SK-N-SH treated with all-trans-retinoic acid at 6 μM for 48 hours (cell line): ENCODE measurements around the gene PACS1.

Experiments
- ATAC-seq: fragments of 200-7000 bp; cut with Tn5 transposase; 3 replicates; pipeline ENCODE4 v1.9.1; 2020; ENCODE audit warnings: mild to moderate bottlenecking, moderate library complexity
- ARNTL ChIP-seq: fragments of 450-650 bp; formaldehyde crosslinking; IDR thresholded peaks from 2 replicates; pipeline ENCODE4 v1.5.0; 2020; ENCODE audit warnings: low read depth, mild to moderate bottlenecking, moderate library complexity, borderline replicate concordance
- BACH2 ChIP-seq: fragments of 250-450 bp; sonication (Bioruptor Pico); IDR thresholded peaks from 2 replicates; pipeline ENCODE4 v1.9.0; 2021; ENCODE audit warnings: mild to moderate bottlenecking, borderline replicate concordance
- CREB5 ChIP-seq: fragments of 250-450 bp; sonication (Bioruptor Pico); IDR thresholded peaks from 2 replicates; pipeline ENCODE4 v1.5.1; 2020; ENCODE audit warnings: low read depth, mild to moderate bottlenecking, moderate library complexity
- CSDC2 ChIP-seq: fragments of 250-450 bp; sonication (Bioruptor Pico); IDR thresholded peaks from 2 replicates; pipeline ENCODE4 v1.5.0; 2020; ENCODE audit warnings: mild to moderate bottlenecking, moderate library complexity
- CSRNP3 ChIP-seq: fragments of 250-450 bp; sonication (Bioruptor Pico); IDR thresholded peaks from 2 replicates; pipeline ENCODE4 v1.5.1; 2021; ENCODE audit warnings: mild to moderate bottlenecking, moderate library complexity
- ESRRG ChIP-seq: fragments of 250-450 bp; sonication (Bioruptor Pico); IDR thresholded peaks from 2 replicates; pipeline ENCODE4 v1.6.1; 2021; ENCODE audit warnings: mild to moderate bottlenecking
- GLIS3 ChIP-seq: fragments of 250-450 bp; sonication (Bioruptor Pico); IDR thresholded peaks from 2 replicates; pipeline ENCODE4 v1.5.0; 2020; ENCODE audit warnings: mild to moderate bottlenecking, moderate library complexity
- OSR1 ChIP-seq: fragments of 250-450 bp; sonication (Bioruptor Pico); IDR thresholded peaks from 2 replicates; pipeline ENCODE4 v1.8.0; 2022; ENCODE audit warnings: moderate library complexity, mild to moderate bottlenecking, inconsistent platforms
- PATZ1 ChIP-seq: fragments of 250-450 bp; sonication (Bioruptor Pico); IDR thresholded peaks from 2 replicates; pipeline ENCODE4 v1.8.0; 2020; ENCODE audit warnings: mild to moderate bottlenecking, moderate library complexity, borderline replicate concordance
- POU6F1 ChIP-seq: fragments of 250-450 bp; sonication (Bioruptor Pico); IDR thresholded peaks from 2 replicates; pipeline ENCODE4 v1.8.0; 2021; ENCODE audit warnings: low read depth, mild to moderate bottlenecking, moderate library complexity, borderline replicate concordance
- PPARA ChIP-seq: fragments of 250-450 bp; sonication (Bioruptor Pico); IDR thresholded peaks from 2 replicates; pipeline ENCODE4 v1.5.0; 2020; ENCODE audit warnings: mild to moderate bottlenecking, borderline replicate concordance
- RARB ChIP-seq: fragments of 250-450 bp; sonication (Bioruptor Pico); IDR thresholded peaks from 2 replicates; pipeline ENCODE4 v1.8.0; 2021; ENCODE audit warnings: mild to moderate bottlenecking, moderate library complexity
- SNAI2 ChIP-seq: fragments of 250-450 bp; sonication (Bioruptor Pico); IDR thresholded peaks from 2 replicates; pipeline ENCODE4 v1.5.0; 2020; ENCODE audit warnings: mild to moderate bottlenecking, moderate library complexity
- TCF4 ChIP-seq: fragments of 250-450 bp; sonication (Bioruptor Pico); IDR thresholded peaks from 2 replicates; pipeline ENCODE4 v1.8.0; 2021; ENCODE audit warnings: mild to moderate bottlenecking, moderate library complexity, borderline replicate concordance
- TOX ChIP-seq: fragments of 250-450 bp; sonication (Bioruptor Pico); IDR thresholded peaks from 2 replicates; pipeline ENCODE4 v1.8.0; 2021; ENCODE audit warnings: mild to moderate bottlenecking, moderate library complexity, borderline replicate concordance
- TSHZ2 ChIP-seq: fragments of 250-450 bp; sonication (Bioruptor Pico); IDR thresholded peaks from 2 replicates; pipeline ENCODE4 v1.5.0; 2020; ENCODE audit warnings: mild to moderate bottlenecking, moderate library complexity
- ZC3H10 ChIP-seq: fragments of 250-450 bp; sonication (Bioruptor Pico); IDR thresholded peaks from 2 replicates; pipeline ENCODE4 v1.5.1; 2021; ENCODE audit warnings: mild to moderate bottlenecking, moderate library complexity
- ZFP30 ChIP-seq: fragments of 450-650 bp; formaldehyde crosslinking; IDR thresholded peaks from 2 replicates; pipeline ENCODE4 v1.5.0; 2022; ENCODE audit warnings: mild to moderate bottlenecking, moderate library complexity
- ZNF565 ChIP-seq: fragments of 450-650 bp; formaldehyde crosslinking; conservative IDR thresholded peaks from 2 replicates; pipeline ENCODE4 v1.5.0; 2020; ENCODE audit warnings: low read depth, mild to moderate bottlenecking, moderate library complexity
- ZNF70 ChIP-seq: fragments of 450-650 bp; formaldehyde crosslinking; IDR thresholded peaks from 2 replicates; pipeline ENCODE4 v1.5.0; 2020; ENCODE audit warnings: mild to moderate bottlenecking, moderate library complexity
- ZNF8 ChIP-seq: fragments of 450-650 bp; formaldehyde crosslinking; IDR thresholded peaks from 2 replicates; pipeline ENCODE4 v1.5.0; 2020; ENCODE audit warnings: mild to moderate bottlenecking, moderate library complexity

Gene PACS1

GRCh38 chr11:66230156-66230555 lies 160.1 kb downstream of the PACS1 start (continued):
- TF ChIP-seq POU6F1 = no peak
- no peak for TF ChIP-seq GLIS3 (CRISPR knock-in tag)
- TF ChIP-seq ZFP30 = no peak
- no peak for TF ChIP-seq TOX (CRISPR knock-in tag)

GRCh38 chr11:66230978-66231377 lies 160.9 kb downstream of the PACS1 start:
- TF ChIP-seq TSHZ2 (CRISPR knock-in tag) (no peak), ZFP30 (no peak), PPARA (CRISPR knock-in tag) (no peak), ZNF70 (CRISPR knock-in tag) (no peak), CSDC2 (CRISPR knock-in tag) (no peak), POU6F1 (no peak), OSR1 (CRISPR knock-in tag) (no peak), ZC3H10 (CRISPR knock-in tag) (no peak)
- ATAC-seq = no peak

GRCh38 chr11:66231561-66231960 lies 161.5 kb downstream of the PACS1 start:
- no peak for ATAC-seq
- TF ChIP-seq GLIS3 (CRISPR knock-in tag) = no peak
- TF ChIP-seq CSRNP3 (CRISPR knock-in tag) = no peak
- TF ChIP-seq SNAI2 (CRISPR knock-in tag) = no peak
- no peak for TF ChIP-seq ESRRG (CRISPR knock-in tag)
- TF ChIP-seq RARB (CRISPR knock-in tag) = no peak
- TF ChIP-seq TSHZ2 (CRISPR knock-in tag) = no peak
- TF ChIP-seq ARNTL (CRISPR knock-in tag) = no peak
- no peak for TF ChIP-seq PPARA (CRISPR knock-in tag)
- TF ChIP-seq BACH2 (CRISPR knock-in tag) = no peak
- TF ChIP-seq TOX (CRISPR knock-in tag) = no peak
- TF ChIP-seq ZNF70 (CRISPR knock-in tag) = no peak
- no peak for TF ChIP-seq ZFP30
- no peak for TF ChIP-seq POU6F1
- TF ChIP-seq PATZ1 (CRISPR knock-in tag) = no peak
- no peak for TF ChIP-seq ZC3H10 (CRISPR knock-in tag)
- TF ChIP-seq CREB5 = no peak
- no peak for TF ChIP-seq TCF4
- no peak for TF ChIP-seq ZNF565 (CRISPR knock-in tag)
- no peak for TF ChIP-seq ZNF8 (CRISPR knock-in tag)
- TF ChIP-seq, all 23 proteins: peak for 0
